GM12864 (cell line): Measurements from ENCODE around the gene EEA1.

Experiments
- DNase-seq: peaks from one replicate; pipeline ENCODE4 v3.0.0-alpha.2; 2011; ENCODE audit warnings: low read depth
- H3K4me3 ChIP-seq: 2 replicates; pipeline ENCODE4 v1.5.1; 2011; ENCODE audit warnings: mild to moderate bottlenecking, low read depth, low read length, control low read depth
- CTCF ChIP-seq: IDR thresholded peaks from 2 replicates; pipeline ENCODE4 v1.5.1; 2011; ENCODE audit warnings: low read depth, mild to moderate bottlenecking, moderate library complexity, low read length, control low read depth, inconsistent platforms; ENCODE audit errors: missing control alignments

EEA1 gene

GRCh38 chr12:92939116-92939515 is 10.0 kb upstream of the EEA1 start:
- no peak for DNase-seq
- no peak overlapping the region for H3K4me3 ChIP-seq
- TF ChIP-seq CTCF: no peak

- no peak for DNase-seq
- no peak for TF ChIP-seq CTCF
- no peak overlapping the region for H3K4me3 ChIP-seq
Observed at GRCh38 chr12:92938638-92939037, 9.5 kb upstream of the EEA1 start.

- no peak for DNase-seq
- TF ChIP-seq CTCF: no peak
Observed at GRCh38 chr12:92938018-92938417, 8.9 kb upstream of the EEA1 start.

GRCh38 chr12:92933606-92934005 is 4.5 kb upstream of the EEA1 start:
- no peak for TF ChIP-seq CTCF
- no peak overlapping the region for H3K4me3 ChIP-seq
- DNase-seq: no peak

More at GRCh38 chr12:92938018-92938417, 8.9 kb upstream of the EEA1 start:
- no peak overlapping the region for H3K4me3 ChIP-seq

GRCh38 chr12:92930421-92930820 is 1.3 kb upstream of the EEA1 start:
- no peak for TF ChIP-seq CTCF
- no peak for DNase-seq
- H3K4me3 ChIP-seq: no peak overlapping the region; the same call in 1 of the 2 replicates

GRCh38 chr12:92929983-92930382 is 888 bp upstream of the EEA1 start:
- no peak for DNase-seq
- peak overlapping the region; percentile 76 for H3K4me3 ChIP-seq
- TF ChIP-seq CTCF: no peak

- no peak for DNase-seq
- no peak for TF ChIP-seq CTCF
- H3K4me3 ChIP-seq: peak overlapping the region; percentile 82
Observed at GRCh38 chr12:92928421-92928961, 604 bp downstream of the EEA1 start.
